Endodermal cell (in vitro differentiated cells): ENCODE results near the gene FOXR2. TPM values are rescaled to one million over a fixed set of nuclear protein-coding genes. Genes with fewer than 3 reads are reported as not detected.

Experiments
- DNase-seq: peaks from one replicate; pipeline ENCODE4 v3.0.0-alpha.2; 2017
- H3K27ac ChIP-seq: 2 replicates; pipeline ENCODE4 v1.5.1; 2013; ENCODE audit warnings: mild to moderate bottlenecking, low read depth, low read length, moderate library complexity
- H3K27me3 ChIP-seq: 2 replicates; pipeline ENCODE4 v1.6.1; 2013; ENCODE audit warnings: mild to moderate bottlenecking, low read length, moderate library complexity; ENCODE audit not compliant: insufficient read depth, control insufficient read depth, poor library complexity, severe bottlenecking
- H3K36me3 ChIP-seq: 2 replicates; pipeline ENCODE4 v1.7.0; 2013; ENCODE audit warnings: mild to moderate bottlenecking, low read length, moderate library complexity; ENCODE audit not compliant: control insufficient read depth, insufficient read depth
- H3K4me1 ChIP-seq: one replicate; pipeline ENCODE4 v1.7.0; 2013; ENCODE audit warnings: low read length; ENCODE audit not compliant: control insufficient read depth, insufficient read depth
- H3K4me3 ChIP-seq: 2 replicates; pipeline ENCODE4 v1.5.1; 2013; ENCODE audit warnings: mild to moderate bottlenecking, low read length, moderate library complexity
- H3K9ac ChIP-seq: 2 replicates; pipeline ENCODE4 v1.6.1; 2013; ENCODE audit warnings: mild to moderate bottlenecking, low read length, moderate library complexity; ENCODE audit not compliant: poor library complexity, severe bottlenecking; ENCODE audit errors: extremely low read depth
- H3K9me3 ChIP-seq: 2 replicates; pipeline ENCODE4 v1.6.1; 2013; ENCODE audit warnings: mild to moderate bottlenecking, low read length, moderate library complexity; ENCODE audit not compliant: control insufficient read depth
- H3K27ac Mint-ChIP-seq: 2 replicates; pipeline ENCODE4 v1.8.0; 2020; ENCODE audit warnings: mixed read lengths
- H3K27me3 Mint-ChIP-seq: 2 replicates; pipeline ENCODE4 v1.8.0; 2021; ENCODE audit warnings: mild to moderate bottlenecking, mixed read lengths; ENCODE audit not compliant: insufficient read depth
- H3K36me3 Mint-ChIP-seq: 2 replicates; pipeline ENCODE4 v1.8.0; 2020; ENCODE audit warnings: low read depth, mixed read lengths
- H3K4me1 Mint-ChIP-seq: 2 replicates; pipeline ENCODE4 v1.8.0; 2020; ENCODE audit warnings: mixed read lengths
- H3K4me3 Mint-ChIP-seq: 2 replicates; pipeline ENCODE4 v1.8.0; 2020; ENCODE audit warnings: mild to moderate bottlenecking, moderate library complexity, mixed read lengths
- H3K9me3 Mint-ChIP-seq: 2 replicates; pipeline ENCODE4 v1.8.0; 2020; ENCODE audit warnings: mild to moderate bottlenecking, mixed read lengths
- WGBS, 2 experiments: methylation state at CpG; one replicate each; pipeline versions ENCODE4 v1.1.5 to v1.1.7; 2013; ENCODE audit warnings: missing lambda C conversion rate in 2 of 2, mixed read lengths in 1 of 2; ENCODE audit not compliant: insufficient coverage in 1 of 2, insufficient read length in 1 of 2; 5-methylcytosine and 5-hydroxymethylcytosine counted together
- long read RNA-seq, 4 experiments: library from polyadenylated mRNA in 2 of 4; library from RNA in 1 of 4; library from capped mRNA in 1 of 4; stranded (forward) in 3 of 4; unstranded in 1 of 4; transcript quantifications; one replicate each; pipeline ENCODE4 v2.0.0, GENCODE V29; 2020 to 2021; ENCODE audit warnings: inconsistent platforms in 1 of 4
- polyA plus RNA-seq, 2 experiments: library from polyadenylated mRNA; stranded (reverse); fragments of 50-300 nt; gene quantifications; one replicate each; pipeline ENCODE4 v1.2.3, GENCODE V29; 2013
- total RNA-seq, 2 donors: library from RNA; stranded (reverse); fragmentation: NEBNext Ultra II Directional in 1 of 2; extraction: Animal tissue kit (Norgen Biotek cat#: 25700) in 1 of 2; gene quantifications; 2 replicates in 1 of 2; 3 replicates in 1 of 2; pipeline ENCODE4 v1.2.1, GENCODE V29; 2021
- TF ChIP-seq, protein P1 (sequence below): fragments of 200-600 bp; sonication (generic); conservative IDR thresholded peaks from 2 replicates; pipeline ENCODE4 v1.5.0; 2021; ENCODE audit warnings: antibody characterized with exemption, mild to moderate bottlenecking

Gene FOXR2, protein sequence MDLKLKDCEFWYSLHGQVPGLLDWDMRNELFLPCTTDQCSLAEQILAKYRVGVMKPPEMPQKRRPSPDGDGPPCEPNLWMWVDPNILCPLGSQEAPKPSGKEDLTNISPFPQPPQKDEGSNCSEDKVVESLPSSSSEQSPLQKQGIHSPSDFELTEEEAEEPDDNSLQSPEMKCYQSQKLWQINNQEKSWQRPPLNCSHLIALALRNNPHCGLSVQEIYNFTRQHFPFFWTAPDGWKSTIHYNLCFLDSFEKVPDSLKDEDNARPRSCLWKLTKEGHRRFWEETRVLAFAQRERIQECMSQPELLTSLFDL
- not detected for total RNA-seq
- not detected for polyA plus RNA-seq (2013, experiment 1 of 2)
- not detected for polyA plus RNA-seq (2013, experiment 2 of 2)
- long read RNA-seq, experiment 1 = 0 reads
- long read RNA-seq, experiment 2 = 0 reads
- long read RNA-seq, experiment 3 = 0 reads
- long read RNA-seq, experiment 4 = 0 reads

DNA sequence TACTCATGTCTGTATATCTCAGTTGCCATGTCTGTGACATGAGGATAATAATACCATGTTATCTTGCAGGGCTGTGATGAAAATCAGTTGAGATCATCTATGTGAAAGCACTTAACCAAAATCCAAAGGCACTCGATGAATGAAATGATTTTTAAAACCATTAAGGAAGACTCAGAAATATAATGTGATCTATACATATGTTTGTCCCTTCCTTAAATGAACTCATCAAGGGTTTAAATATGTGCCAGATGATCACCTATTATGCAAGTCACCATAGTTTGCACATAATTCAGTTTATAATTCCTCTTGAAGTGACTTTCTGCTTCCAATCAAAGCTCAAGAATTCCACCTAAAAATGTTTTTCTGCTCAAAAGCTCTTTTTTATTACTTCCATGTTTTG lies at the start of gene FOXR2:
Gene FOXR2, plus strand, starts transcription at position 301 of the 400 bp plus-strand sequence. CDS start 312 bp downstream, outside the sequence.
- Histone ChIP-seq H3K4me3 (no peak within 1 kb of the TSS), H3K4me1 (no peaks in the 10 kb centered on the region), H3K27me3 (no peaks in the 10 kb centered on the region), H3K27ac (no peak within 1 kb of the TSS), H3K9me3 (no peaks in the 10 kb centered on the region), H3K9ac (no peak within 1 kb of the TSS), H3K36me3 (no peaks in the 10 kb centered on the region)
- H3K4me3 Mint-ChIP-seq = no peak within 1 kb of the TSS
- no peaks in the 10 kb centered on the region for H3K36me3 Mint-ChIP-seq
- peaks cover 79% of the 10 kb centered on the region for H3K9me3 Mint-ChIP-seq
- DNase-seq = no peak
- H3K4me1 Mint-ChIP-seq = no peaks in the 10 kb centered on the region
- 100% methylated on average over 1 of the region's 1 CpG; no CpG with 5 or more reads in 1 of the 2 experiments for WGBS, 2 experiments
- TF ChIP-seq, protein P1, sequence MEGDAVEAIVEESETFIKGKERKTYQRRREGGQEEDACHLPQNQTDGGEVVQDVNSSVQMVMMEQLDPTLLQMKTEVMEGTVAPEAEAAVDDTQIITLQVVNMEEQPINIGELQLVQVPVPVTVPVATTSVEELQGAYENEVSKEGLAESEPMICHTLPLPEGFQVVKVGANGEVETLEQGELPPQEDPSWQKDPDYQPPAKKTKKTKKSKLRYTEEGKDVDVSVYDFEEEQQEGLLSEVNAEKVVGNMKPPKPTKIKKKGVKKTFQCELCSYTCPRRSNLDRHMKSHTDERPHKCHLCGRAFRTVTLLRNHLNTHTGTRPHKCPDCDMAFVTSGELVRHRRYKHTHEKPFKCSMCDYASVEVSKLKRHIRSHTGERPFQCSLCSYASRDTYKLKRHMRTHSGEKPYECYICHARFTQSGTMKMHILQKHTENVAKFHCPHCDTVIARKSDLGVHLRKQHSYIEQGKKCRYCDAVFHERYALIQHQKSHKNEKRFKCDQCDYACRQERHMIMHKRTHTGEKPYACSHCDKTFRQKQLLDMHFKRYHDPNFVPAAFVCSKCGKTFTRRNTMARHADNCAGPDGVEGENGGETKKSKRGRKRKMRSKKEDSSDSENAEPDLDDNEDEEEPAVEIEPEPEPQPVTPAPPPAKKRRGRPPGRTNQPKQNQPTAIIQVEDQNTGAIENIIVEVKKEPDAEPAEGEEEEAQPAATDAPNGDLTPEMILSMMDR = no peak
- H3K27me3 Mint-ChIP-seq = no peaks in the 10 kb centered on the region
- no peak within 1 kb of the TSS for H3K27ac Mint-ChIP-seq

DNA sequence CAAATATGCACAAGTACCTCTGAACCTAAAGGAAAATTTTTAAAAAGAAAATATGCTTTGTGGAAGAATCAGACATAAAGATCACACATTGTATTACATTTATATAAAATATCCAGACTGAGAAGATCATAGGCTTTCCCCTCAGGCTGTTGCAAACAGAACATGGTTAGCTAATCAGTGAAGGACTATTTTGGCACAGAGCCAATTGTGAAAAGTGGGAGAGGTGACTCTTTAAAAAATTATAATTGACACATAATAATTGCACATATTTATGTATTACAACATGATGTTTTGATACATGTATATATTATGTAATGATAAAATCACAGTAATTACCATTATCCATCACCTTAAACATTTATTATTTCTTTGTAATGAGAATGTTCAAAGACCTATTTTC lies 44.1 kb upstream of the FOXR2 start:
- no peaks in the 10 kb centered on the region for H3K27me3 ChIP-seq
- no peak for DNase-seq
- Mint-ChIP-seq H3K36me3 (no peaks in the 10 kb centered on the region), H3K27ac (no peak overlapping the region), H3K27me3 (peaks cover 1% of the 10 kb centered on the region), H3K4me3 (no peak overlapping the region), H3K9me3 (peaks cover 75% of the 10 kb centered on the region), H3K4me1 (no peaks in the 10 kb centered on the region)
- no peak overlapping the region for H3K4me3 ChIP-seq
- H3K9ac ChIP-seq = no peak overlapping the region
- TF ChIP-seq, protein P1 = no peak
- H3K36me3 ChIP-seq = no peaks in the 10 kb centered on the region
- no peaks in the 10 kb centered on the region for H3K4me1 ChIP-seq
- no peak overlapping the region for H3K27ac ChIP-seq
- no peaks in the 10 kb centered on the region for H3K9me3 ChIP-seq

DNA sequence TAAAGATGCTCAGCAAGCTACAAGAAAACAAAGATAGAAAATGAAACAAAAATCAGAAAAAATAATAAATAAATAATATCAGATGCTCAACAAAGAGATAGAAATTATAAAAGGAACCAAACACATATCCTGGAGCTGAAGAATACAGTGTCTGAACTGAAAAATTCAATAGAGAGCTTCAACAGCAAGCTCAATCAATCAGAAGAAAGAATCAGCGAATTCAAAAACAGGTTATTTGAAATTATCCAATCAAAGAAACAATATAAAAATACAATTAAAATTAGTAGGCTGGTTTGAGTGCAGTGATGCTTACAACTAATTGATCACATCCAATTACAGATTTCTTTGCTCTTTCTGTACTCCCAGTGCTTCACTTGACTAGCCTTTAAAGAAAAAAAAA lies 40.8 kb upstream of the FOXR2 start:
- H3K4me1 Mint-ChIP-seq = no peaks in the 10 kb centered on the region
- no peaks in the 10 kb centered on the region for H3K4me1 ChIP-seq
- WGBS, 2 experiments = no CpG with 5 or more reads among the region's 1 CpG
- peaks cover 66% of the 10 kb centered on the region for H3K9me3 Mint-ChIP-seq
- no peaks in the 10 kb centered on the region for H3K27me3 Mint-ChIP-seq
- H3K9ac ChIP-seq = no peak overlapping the region
- H3K27ac ChIP-seq = no peak overlapping the region
- no peak overlapping the region for H3K4me3 ChIP-seq
- no peak for DNase-seq
- H3K27ac Mint-ChIP-seq = no peak overlapping the region
- H3K27me3 ChIP-seq = no peaks in the 10 kb centered on the region
- no peaks in the 10 kb centered on the region for H3K9me3 ChIP-seq
- no peak overlapping the region for H3K4me3 Mint-ChIP-seq
- TF ChIP-seq, protein P1 = no peak
- H3K36me3 ChIP-seq = no peaks in the 10 kb centered on the region
- H3K36me3 Mint-ChIP-seq = no peaks in the 10 kb centered on the region
